ENCODE measurements around the gene ZDHHC12. TPM values are rescaled to one million over a fixed set of nuclear protein-coding genes. Genes with fewer than 3 reads are reported as not detected.

The ZDHHC12 gene
- total RNA-seq, 1 donor from 2014 or later = 18.9 TPM

GRCh38 chr9:128688501-128689292 is 35.2 kb downstream of the ZDHHC12 start, which contains the start of gene SET:
SET (plus strand) TSS chr9:128689222; CDS start chr9:128689583, 361 bp downstream.
- DNase-seq (ENCODE audit: low read depth) = peak; percentile 94

- no peak for DNase-seq (ENCODE audit: low read depth)
These were observed 36.5 kb downstream of the ZDHHC12 start for GRCh38 chr9:128687453-128687852.

- DNase-seq (ENCODE audit: low read depth) = no peak
These were observed 38.1 kb downstream of the ZDHHC12 start for GRCh38 chr9:128685636-128686489.

- DNase-seq (ENCODE audit: low read depth) = no peak
These were observed 39.4 kb downstream of the ZDHHC12 start for GRCh38 chr9:128684325-128685199.

GRCh38 chr9:128684065-128684324 is 39.9 kb downstream of the ZDHHC12 start:
- no peak for DNase-seq (ENCODE audit: low read depth)

GRCh38 chr9:128683340-128684064 is 40.4 kb downstream of the ZDHHC12 start:
- DNase-seq (ENCODE audit: low read depth) = no peak

GRCh38 chr9:128677794-128678193 is 46.1 kb downstream of the ZDHHC12 start:
- DNase-seq (ENCODE audit: low read depth) = no peak

- no peak for DNase-seq (ENCODE audit: low read depth)
These were observed 48.5 kb downstream of the ZDHHC12 start for GRCh38 chr9:128675382-128675781.

Other genes with a start within 250 kb of the ZDHHC12 start
- gene GLE1, start 219.4 kb downstream of the ZDHHC12 start, total RNA-seq = 28.3 and 28.4 TPM in 2 replicates
- gene SPTAN1, start 171.5 kb downstream of the ZDHHC12 start, total RNA-seq = 519 and 564 TPM in 2 replicates
- 98.8 and 116 TPM in 2 replicates for gene DYNC2I2, start 67.3 kb downstream of the ZDHHC12 start, total RNA-seq
- 382 and 394 TPM in 2 replicates for gene SET, start 34.9 kb downstream of the ZDHHC12 start, total RNA-seq
- gene PKN3, start 21.6 kb downstream of the ZDHHC12 start, total RNA-seq = 2.0 TPM in 2 replicates
- 47.0 and 54.2 TPM in 2 replicates for gene ZER1, start 47.8 kb upstream of the ZDHHC12 start, total RNA-seq
- gene TBC1D13, start 63.1 kb upstream of the ZDHHC12 start, total RNA-seq = 30.2 and 42.4 TPM in 2 replicates
- gene ENDOG, start 94.4 kb upstream of the ZDHHC12 start, total RNA-seq = 83.0 and 95.6 TPM in 2 replicates
- gene SPOUT1, start 105.7 kb upstream of the ZDHHC12 start, total RNA-seq = 14.0 and 19.3 TPM in 2 replicates
- 9.9 and 13.5 TPM in 2 replicates for gene KYAT1, start 157.8 kb upstream of the ZDHHC12 start, total RNA-seq
- gene LRRC8A, start 158.0 kb upstream of the ZDHHC12 start, total RNA-seq = 35.3 and 51.9 TPM in 2 replicates
- 10.0 and 12.3 TPM in 2 replicates for gene PHYHD1, start 196.9 kb upstream of the ZDHHC12 start, total RNA-seq
- 31.0 and 34.2 TPM in 2 replicates for gene DOLK, start 223.5 kb upstream of the ZDHHC12 start, total RNA-seq
- gene NUP188, start 223.6 kb upstream of the ZDHHC12 start, total RNA-seq = 33.9 and 53.6 TPM in 2 replicates

Measured in myocyte (in vitro differentiated cells).